GM19463 (cell line): ENCODE measurements around the gene NFATC3.

ENCODE experiments used
- ATAC-seq: cut with Tn5 transposase; IDR thresholded peaks from one replicate; pipeline ENCODE4 v1.9.1; 2021; ENCODE audit warnings: mild to moderate bottlenecking, moderate library complexity; ENCODE audit not compliant: unreplicated experiment

Gene NFATC3

DNA sequence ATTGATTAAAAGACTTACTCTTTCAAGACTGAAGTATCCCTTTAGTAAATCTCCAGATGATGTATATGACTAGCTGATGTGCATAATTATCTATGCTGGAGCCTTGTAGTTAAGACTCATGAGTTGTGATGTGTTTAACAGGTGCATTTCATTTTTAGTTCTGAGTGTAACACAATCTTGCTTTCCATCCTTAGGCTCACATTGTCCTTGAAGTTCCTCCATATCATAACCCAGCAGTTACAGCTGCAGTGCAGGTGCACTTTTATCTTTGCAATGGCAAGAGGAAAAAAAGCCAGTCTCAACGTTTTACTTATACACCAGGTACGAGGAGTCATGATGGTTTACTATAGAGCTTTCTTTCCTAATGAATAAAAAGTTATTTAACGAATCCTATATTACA lies 97.9 kb downstream of the NFATC3 start:
- ATAC-seq = no peak

- no peak for ATAC-seq
Measured at GRCh38 chr16:68186877-68187276, 101.7 kb downstream of the NFATC3 start.

DNA sequence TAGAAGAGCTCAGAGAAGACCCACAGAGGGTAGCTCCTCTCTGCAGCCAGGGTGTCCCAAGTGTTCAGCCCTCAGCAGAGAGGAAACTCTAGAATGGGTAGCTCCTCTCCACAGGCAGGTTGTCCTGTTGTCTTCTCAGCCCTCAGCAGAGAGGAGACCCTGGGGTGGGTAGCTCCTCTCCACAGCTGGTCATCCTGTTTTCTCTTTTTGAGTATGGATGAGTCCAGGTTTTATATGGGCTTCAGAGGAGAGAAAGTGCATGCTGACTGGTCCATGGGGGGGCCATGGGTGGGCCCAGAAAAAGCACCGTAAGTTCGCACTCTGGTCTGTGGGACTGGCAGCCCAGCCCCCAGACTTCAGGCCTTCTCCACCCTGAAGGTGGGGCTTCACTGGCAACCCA lies 102.3 kb downstream of the NFATC3 start:
- no peak for ATAC-seq

DNA sequence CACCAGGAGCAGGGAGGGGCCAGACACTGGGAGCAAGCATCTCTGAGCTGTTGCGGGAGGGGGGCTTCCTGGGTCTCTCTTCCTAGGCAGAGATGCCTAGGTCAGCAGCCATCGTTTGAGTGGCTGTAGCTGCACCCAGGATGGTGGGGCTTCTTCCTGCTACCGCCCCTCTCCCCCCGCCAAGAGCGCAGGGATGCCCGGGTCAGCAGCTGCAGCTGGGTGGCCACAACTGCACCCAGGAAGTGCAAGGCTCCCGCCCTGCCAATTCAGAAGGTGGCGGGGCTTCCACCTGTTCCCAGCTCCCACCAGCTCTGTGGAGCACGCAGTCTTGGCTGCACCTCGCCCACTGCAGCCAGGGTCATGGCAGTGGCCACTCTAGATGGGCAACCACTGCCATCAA lies 103.0 kb downstream of the NFATC3 start:
- ATAC-seq = no peak

DNA sequence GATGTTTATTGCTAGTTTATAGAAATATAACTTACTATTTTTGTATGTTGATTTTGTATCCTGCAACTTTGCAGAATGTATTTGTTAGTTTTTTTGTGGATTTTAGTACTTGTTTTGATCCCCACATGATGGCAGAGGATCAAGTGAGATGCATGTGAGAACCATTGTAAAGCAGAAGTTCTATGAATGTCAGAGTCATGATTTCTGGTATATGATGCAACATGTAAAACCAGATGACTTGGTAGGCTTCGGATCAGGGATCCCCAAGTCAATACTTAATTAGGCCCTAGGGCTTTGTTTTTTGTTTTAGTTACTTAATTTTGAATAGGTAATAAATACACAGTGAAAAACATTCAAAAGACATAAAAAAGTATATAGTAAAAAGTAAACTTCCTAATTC lies 104.9 kb downstream of the NFATC3 start:
- ATAC-seq = no peak

GRCh38 chr16:68190736-68191510 lies 105.8 kb downstream of the NFATC3 start:
- ATAC-seq = no peak

- no peak for ATAC-seq
Measured at GRCh38 chr16:68194251-68194650, 109.1 kb downstream of the NFATC3 start.

DNA sequence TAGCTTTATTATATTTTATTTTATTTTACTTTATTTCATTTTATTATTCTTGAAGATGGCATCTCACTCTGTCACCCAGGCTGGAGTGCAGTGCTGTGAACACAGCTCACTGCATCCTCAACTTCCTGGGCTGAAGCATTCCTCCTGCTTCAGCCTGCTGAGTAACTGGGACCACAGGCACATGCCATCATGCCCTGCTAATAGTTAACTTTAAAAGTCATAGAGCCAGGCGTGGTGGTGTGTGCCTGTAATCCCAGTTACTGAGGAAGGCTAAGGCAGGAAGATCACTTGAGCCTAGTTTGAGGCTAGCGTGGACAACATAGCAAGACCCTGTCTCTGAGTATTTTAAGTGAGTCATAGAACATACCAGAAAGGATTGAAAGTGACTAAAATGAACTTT lies 112.1 kb downstream of the NFATC3 start:
- ATAC-seq = no peak

GRCh38 chr16:68200088-68200783 lies 115.1 kb downstream of the NFATC3 start:
- no peak for ATAC-seq

DNA sequence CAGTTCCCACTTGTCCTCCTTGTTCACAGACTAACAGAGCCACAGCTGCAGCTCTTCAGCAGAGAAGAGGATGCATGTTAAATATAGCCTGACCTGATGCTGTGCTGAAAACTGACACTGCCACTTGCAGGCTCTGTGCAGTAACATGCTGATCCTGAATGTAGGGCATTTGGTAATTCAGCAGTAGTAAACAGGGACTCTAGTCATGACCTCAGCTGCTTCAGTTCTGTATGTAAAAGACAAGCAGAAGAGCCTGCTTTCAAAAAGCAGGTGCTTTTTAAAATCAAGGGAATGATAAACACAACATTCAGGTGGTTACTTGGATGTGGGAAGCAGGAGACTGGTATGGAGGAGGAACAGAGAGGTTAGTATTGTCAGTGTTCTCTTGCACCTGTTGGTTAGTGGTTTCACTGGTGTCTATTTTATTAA lies 116.9 kb downstream of the NFATC3 start:
- ATAC-seq = no peak

DNA sequence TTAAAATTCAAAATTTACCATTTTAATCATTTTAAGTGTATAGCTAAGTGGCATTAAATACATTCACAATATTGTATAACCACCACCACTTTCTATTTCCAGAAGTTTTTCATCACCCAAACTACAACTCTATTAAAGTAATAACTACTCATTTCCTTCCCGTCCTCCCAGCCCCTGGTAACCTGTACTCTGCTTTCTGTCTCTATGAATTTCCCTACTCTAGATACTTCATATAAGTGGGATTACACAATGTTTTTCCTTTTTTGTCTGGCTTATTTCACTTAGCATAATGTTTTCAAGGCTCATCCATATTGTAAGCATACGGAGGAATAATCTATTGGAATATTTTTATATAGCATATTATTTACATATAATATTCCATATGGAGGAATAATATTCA lies 121.1 kb downstream of the NFATC3 start:
- ATAC-seq = no peak

GRCh38 chr16:68214726-68215125 lies 129.6 kb downstream of the NFATC3 start:
- ATAC-seq = no peak

DNA sequence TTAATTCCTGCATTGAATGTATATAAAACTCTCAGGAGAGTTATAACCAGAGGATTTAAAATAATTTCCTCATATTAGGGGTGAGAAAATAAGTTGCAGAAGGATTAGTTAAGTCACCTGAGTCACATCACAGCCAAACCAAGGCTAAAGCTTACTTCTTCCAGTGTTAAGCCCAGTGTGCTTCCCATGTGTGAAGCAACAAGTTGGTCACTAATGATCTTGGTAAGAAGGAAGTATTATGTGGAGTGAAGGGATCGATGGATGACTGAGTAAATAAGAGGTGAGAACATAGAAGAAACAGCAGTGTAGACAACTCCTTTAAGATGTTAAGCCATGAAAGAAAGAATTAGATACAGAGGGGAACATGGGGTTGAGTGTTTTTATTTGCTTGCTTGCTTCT lies 130.1 kb downstream of the NFATC3 start:
- no peak for ATAC-seq

DNA sequence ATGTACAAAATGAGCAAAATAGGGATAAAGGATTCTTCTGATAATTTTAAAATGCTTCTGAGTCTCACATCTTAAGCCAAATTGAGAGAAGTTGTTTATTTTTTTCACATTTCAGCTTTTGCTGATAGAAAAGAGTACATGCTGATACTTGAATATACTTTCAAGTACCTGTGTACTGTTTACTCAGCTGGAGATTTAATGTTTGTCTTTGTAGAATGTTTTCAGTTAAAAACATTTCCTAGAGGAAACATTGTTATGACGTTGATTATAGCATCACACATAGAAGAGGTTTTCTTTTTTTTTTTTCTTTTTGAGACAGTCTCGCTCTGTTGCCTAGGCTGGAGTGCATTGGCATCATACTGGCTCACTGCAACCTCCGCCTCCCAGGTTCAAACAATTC lies 131.1 kb downstream of the NFATC3 start:
- no peak for ATAC-seq

DNA sequence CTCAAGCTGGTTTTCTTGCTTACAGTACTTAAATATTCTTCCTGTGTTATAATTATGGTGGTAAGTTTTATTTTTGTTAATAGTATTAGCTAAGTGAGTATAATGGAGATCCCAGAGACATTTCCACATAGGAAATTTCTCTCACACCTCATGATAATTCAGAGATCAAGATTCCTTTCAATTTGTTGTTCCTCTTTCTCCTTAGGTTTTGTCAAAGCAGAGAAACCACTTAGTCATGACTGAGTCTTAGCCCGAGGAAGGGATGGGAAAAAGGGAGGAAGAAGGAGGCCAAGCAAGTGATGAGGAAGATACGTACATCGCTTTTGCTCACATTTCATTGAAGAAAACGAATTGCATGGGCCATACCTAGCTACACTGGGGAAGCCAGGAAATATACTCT lies 132.3 kb downstream of the NFATC3 start:
- ATAC-seq = no peak

GRCh38 chr16:68219725-68220351 lies 134.7 kb downstream of the NFATC3 start:
- ATAC-seq = no peak

DNA sequence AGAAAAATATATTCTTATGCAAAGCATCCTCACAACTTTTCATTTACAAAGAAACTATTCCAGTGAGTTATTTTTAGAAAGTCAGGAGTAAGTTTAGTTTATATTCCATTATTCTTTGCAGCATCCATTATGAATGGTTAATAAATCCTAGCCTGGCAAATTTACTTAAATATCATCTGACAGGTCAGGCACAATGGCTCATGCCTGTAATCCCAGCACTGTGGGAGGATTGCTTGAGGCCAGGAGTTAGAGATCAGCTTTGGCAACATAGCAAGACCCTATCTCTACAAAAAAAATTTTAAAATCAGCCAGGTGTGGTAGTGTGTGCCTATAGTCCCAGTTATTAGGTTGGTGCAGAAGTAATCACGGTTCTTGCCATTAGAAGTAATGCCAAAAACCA lies 137.9 kb downstream of the NFATC3 start:
- no peak for ATAC-seq

DNA sequence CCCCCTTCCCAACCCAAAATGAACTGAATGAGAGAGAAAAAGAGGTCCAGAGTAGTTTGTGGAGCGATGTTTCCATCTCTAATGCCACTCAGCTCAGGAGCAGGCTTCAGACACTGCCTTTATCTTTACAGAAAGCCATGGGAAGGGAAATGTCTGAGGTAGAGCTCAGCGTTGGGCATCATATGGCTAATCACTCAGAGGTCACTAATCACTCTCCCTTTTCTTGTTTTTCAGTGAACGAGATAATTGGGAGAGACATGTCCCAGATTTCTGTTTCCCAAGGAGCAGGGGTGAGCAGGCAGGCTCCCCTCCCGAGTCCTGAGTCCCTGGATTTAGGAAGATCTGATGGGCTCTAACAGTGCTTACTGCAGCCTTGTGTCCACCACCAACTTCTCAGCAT lies 140.9 kb downstream of the NFATC3 start:
- ATAC-seq = no peak

- ATAC-seq = no peak
Measured at GRCh38 chr16:68227183-68227793, 142.1 kb downstream of the NFATC3 start.

- no peak for ATAC-seq
Measured at GRCh38 chr16:68227850-68228553, 142.8 kb downstream of the NFATC3 start.

- ATAC-seq = no peak
Measured at GRCh38 chr16:68228652-68229051, 143.5 kb downstream of the NFATC3 start.
